Transverse colon (tissue), 4 donors: Measurements from ENCODE around the gene ZNRF3. TPM values are rescaled to one million over a fixed set of nuclear protein-coding genes. Genes with fewer than 3 reads are reported as not detected.

Source experiments
- DNase-seq: peaks from one replicate; pipeline ENCODE4 v3.0.0-alpha.2; 2019
- H3K27ac ChIP-seq, 4 donors: fragments of 200-600 bp; sonication (generic); 2 replicates each; pipeline ENCODE4 v1.5.1; 2016 to 2018; ENCODE audit warnings: inconsistent platforms in 4 of 4
- H3K27me3 ChIP-seq: fragments of 200-600 bp; sonication (generic); 2 replicates; pipeline ENCODE4 v1.5.1; 2017; ENCODE audit warnings: inconsistent platforms
- H3K36me3 ChIP-seq, 4 donors: fragments of 200-600 bp; sonication (generic); 2 replicates each; pipeline ENCODE4 v1.5.1; 2017 to 2019; ENCODE audit warnings: inconsistent platforms in 4 of 4
- H3K4me1 ChIP-seq, 4 donors: fragments of 200-600 bp; sonication (generic); 2 replicates each; pipeline ENCODE4 v1.5.1; 2017 to 2020; ENCODE audit warnings: inconsistent platforms in 4 of 4
- H3K4me3 ChIP-seq, 4 donors: fragments of 200-600 bp; sonication (generic); 1 replicate in 1 of 4; 2 replicates in 3 of 4; pipeline versions ENCODE4 v1.5.1 to v1.6.1; 2017 to 2019; ENCODE audit warnings: inconsistent platforms in 4 of 4
- H3K9me3 ChIP-seq, 2 donors: fragments of 200-600 bp; sonication (generic); 2 replicates each; pipeline ENCODE4 v1.5.1; 2017 to 2019; ENCODE audit warnings: inconsistent platforms in 2 of 2
- EP300 ChIP-seq: sonication (generic); formaldehyde crosslinking; IDR thresholded peaks from one replicate; pipeline ENCODE4 v1.6.1; 2017; ENCODE audit warnings: antibody characterized with exemption, low read depth
- POLR2A ChIP-seq: fragments of 450-650 bp; IDR thresholded peaks from one replicate; pipeline ENCODE4 v1.6.1; 2016; ENCODE audit warnings: antibody characterized with exemption, mild to moderate bottlenecking, moderate library complexity
- POLR2AphosphoS5 ChIP-seq, 3 donors: sonication (generic); formaldehyde crosslinking; IDR thresholded peaks; one replicate each; pipeline ENCODE4 v1.6.1; 2016; ENCODE audit warnings: antibody characterized with exemption in 3 of 3
- WGBS, 2 donors: methylation state at CpG; one replicate each; pipeline ENCODE4 v1.1.5; 2018; ENCODE audit warnings: low coverage in 1 of 2; 5-methylcytosine and 5-hydroxymethylcytosine counted together
- in situ Hi-C, 4 donors: fragments of 200-750 bp; cut with MboI; loops; one replicate each; pipeline versions ENCODE4 v1.15.0 to v1.15.1; 2017; ENCODE audit warnings: low sequenced_read_pairs in 3 of 4, low pct_ligation_motif_present in 1 of 4, low pct_unique_long_range_greater_than_20kb in 1 of 4
- intact Hi-C: fragments of 100-400 bp; cut with DNase I; formaldehyde crosslinking; loops from one replicate; pipeline ENCODE4 v1.15.1; 2023; ENCODE audit warnings: low total_unique reads
- total RNA-seq, 4 donors: library from RNA; depleted of rRNA; stranded (reverse); fragments of >200 nt; gene quantifications; one replicate each; pipeline ENCODE4 v1.1.0, GENCODE V29; 2016
- TF ChIP-seq, protein P1 (sequence below), 5 experiments: fragments of 200-600 bp in 3 of 5; fragments of 450-650 bp in 2 of 5; sonication (generic) in 3 of 5; IDR thresholded peaks; 1 replicate in 2 of 5; 2 replicates in 3 of 5; pipeline ENCODE4 v1.5.1; 2016 to 2017; ENCODE audit warnings: antibody characterized with exemption in 5 of 5, inconsistent platforms in 3 of 5, mild to moderate bottlenecking in 2 of 5, moderate library complexity in 1 of 5

The ZNRF3 gene
- total RNA-seq, 4 donors from 2014 or later = 4.5 to 10.7 (median 8.3) TPM

- no peak overlapping the region for H3K4me3 ChIP-seq
- H3K27ac ChIP-seq = no peak overlapping the region
- intact Hi-C loops = no loop called here
- TF ChIP-seq, protein P1, sequence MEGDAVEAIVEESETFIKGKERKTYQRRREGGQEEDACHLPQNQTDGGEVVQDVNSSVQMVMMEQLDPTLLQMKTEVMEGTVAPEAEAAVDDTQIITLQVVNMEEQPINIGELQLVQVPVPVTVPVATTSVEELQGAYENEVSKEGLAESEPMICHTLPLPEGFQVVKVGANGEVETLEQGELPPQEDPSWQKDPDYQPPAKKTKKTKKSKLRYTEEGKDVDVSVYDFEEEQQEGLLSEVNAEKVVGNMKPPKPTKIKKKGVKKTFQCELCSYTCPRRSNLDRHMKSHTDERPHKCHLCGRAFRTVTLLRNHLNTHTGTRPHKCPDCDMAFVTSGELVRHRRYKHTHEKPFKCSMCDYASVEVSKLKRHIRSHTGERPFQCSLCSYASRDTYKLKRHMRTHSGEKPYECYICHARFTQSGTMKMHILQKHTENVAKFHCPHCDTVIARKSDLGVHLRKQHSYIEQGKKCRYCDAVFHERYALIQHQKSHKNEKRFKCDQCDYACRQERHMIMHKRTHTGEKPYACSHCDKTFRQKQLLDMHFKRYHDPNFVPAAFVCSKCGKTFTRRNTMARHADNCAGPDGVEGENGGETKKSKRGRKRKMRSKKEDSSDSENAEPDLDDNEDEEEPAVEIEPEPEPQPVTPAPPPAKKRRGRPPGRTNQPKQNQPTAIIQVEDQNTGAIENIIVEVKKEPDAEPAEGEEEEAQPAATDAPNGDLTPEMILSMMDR (IDR thresholded peaks at IDR 0.05) = no peak
- TF ChIP-seq POLR2A (no peak), EP300 (no peak), POLR2AphosphoS5 (IDR thresholded peaks at IDR 0.05) (no peak)
- H3K36me3 ChIP-seq = no peaks in the 10 kb centered on the region
- no peak for DNase-seq
- H3K27me3 ChIP-seq = no peaks in the 10 kb centered on the region
- WGBS, 2 donors = 91% methylated on average over 2 of the region's 2 CpGs; no CpG with 5 or more reads in 1 of the 2 donors
- H3K4me1 ChIP-seq = peaks cover 5 to 44% (median 16%) of the 10 kb centered on the region in 4 donors
- in situ Hi-C loops = loop anchor here in 1 of 4 donors (10.0 kb wide), 1 partner anchor 69 kb away; no protein-coding TSS in a partner anchor
- no peaks in the 10 kb centered on the region for H3K9me3 ChIP-seq
These were observed 42.5 kb downstream of the ZNRF3 start for GRCh38 chr22:28925916-28926315.

GRCh38 chr22:28927630-28928029 lies 44.3 kb downstream of the ZNRF3 start:
- WGBS, 2 donors = 85 to 100% methylated on average over 1 to 2 of the region's 2 CpGs

DNA sequence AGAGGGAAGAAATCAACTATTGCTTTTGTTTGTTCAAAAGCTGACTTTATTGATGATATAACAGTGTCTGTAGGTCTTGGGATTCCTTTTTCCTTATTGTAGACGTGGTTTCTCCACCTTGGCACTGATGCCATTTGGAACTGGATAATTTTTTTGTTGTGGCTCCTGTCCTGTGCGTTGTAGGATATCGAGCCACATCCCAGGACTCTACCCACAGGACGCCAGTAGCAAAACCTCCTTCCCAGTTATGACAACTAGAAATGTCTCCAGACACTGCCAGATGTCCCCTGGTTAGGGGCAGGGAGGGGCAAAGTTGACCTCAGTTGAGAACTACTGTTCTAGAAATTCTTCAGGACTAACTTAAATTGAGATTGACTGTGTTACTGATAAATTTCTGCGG lies 45.8 kb downstream of the ZNRF3 start:
- peaks cover under 1 to 29% (median 5%) of the 10 kb centered on the region in 4 donors for H3K4me1 ChIP-seq
- no peak overlapping the region for H3K4me3 ChIP-seq
- H3K9me3 ChIP-seq = no peaks in the 10 kb centered on the region
- no peaks in the 10 kb centered on the region for H3K27me3 ChIP-seq
- no peaks in the 10 kb centered on the region for H3K36me3 ChIP-seq
- WGBS, 2 donors = 0 to 82% methylated on average over 1 to 5 of the region's 5 CpGs
- DNase-seq = no peak
- TF ChIP-seq POLR2AphosphoS5 (IDR thresholded peaks at IDR 0.05) (no peak), EP300 (no peak), POLR2A (no peak)
- TF ChIP-seq, protein P1 (IDR thresholded peaks at IDR 0.05) = no peak
- intact Hi-C loops (no loop called here), in situ Hi-C loops (loop anchor here in 1 of 4 donors (10.0 kb wide), 1 partner anchor 66 kb away; no protein-coding TSS in a partner anchor)
- no peak overlapping the region for H3K27ac ChIP-seq

More at GRCh38 chr22:28927630-28928029, 44.3 kb downstream of the ZNRF3 start:
- TF ChIP-seq POLR2AphosphoS5 (IDR thresholded peaks at IDR 0.05) (no peak), POLR2A (no peak), EP300 (no peak)
- TF ChIP-seq, protein P1 (IDR thresholded peaks at IDR 0.05) = no peak
- Histone ChIP-seq H3K4me1 (peaks cover 5 to 37% (median 13%) of the 10 kb centered on the region in 4 donors), H3K9me3 (no peaks in the 10 kb centered on the region), H3K4me3 (no peak overlapping the region), H3K27me3 (no peaks in the 10 kb centered on the region), H3K27ac (no peak overlapping the region), H3K36me3 (no peaks in the 10 kb centered on the region)
- in situ Hi-C loops = loop anchor here in 1 of 4 donors (10.0 kb wide), 1 partner anchor 67 kb away; no protein-coding TSS in a partner anchor
- intact Hi-C loops = no loop called here
- DNase-seq = no peak

DNA sequence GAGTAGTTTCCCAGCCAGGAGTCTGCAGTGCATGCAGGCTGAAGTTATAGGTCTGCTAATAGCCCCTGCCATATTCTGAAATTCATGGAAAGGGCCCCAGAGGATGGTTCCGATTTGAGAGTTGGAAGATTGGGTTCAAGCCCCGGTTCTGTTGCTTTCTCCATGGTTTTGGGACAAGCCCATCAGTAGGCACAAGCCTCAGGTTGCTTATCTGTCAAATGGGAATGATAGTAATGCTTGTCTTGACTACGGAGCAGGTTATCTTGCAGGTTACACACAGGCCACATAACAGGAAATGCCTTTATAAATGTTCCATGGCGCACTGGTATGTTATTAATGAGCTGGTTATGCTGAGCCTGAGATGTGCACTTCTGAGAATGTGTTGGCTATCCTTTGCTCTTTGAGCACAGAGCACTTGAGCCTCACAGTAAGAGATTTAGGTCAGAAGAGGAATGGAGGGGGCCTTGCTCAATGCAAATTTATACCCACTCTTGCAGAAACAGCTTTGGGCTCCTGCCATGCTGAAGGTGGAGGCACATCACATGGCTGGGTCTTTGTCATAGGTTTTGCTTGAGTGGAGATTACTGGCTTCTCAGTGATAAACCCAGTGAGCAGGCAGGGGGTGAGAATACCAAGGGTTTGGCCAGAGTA lies 47.1 kb downstream of the ZNRF3 start:
- intact Hi-C loops = no loop called here
- Histone ChIP-seq H3K4me1 (peaks cover 0 to 25% (median 5%) of the 10 kb centered on the region in 4 donors), H3K27ac (no peak overlapping the region), H3K4me3 (no peak overlapping the region), H3K9me3 (no peaks in the 10 kb centered on the region), H3K27me3 (no peaks in the 10 kb centered on the region), H3K36me3 (no peaks in the 10 kb centered on the region)
- WGBS, 2 donors = 62 to 100% methylated on average over 1 to 4 of the region's 4 CpGs
- in situ Hi-C loops = no loop called here
- TF ChIP-seq POLR2A (no peak), EP300 (no peak)
- TF ChIP-seq, protein P1 (IDR thresholded peaks at IDR 0.05) = no peak
- no peak for DNase-seq
